K562 (cell line): ENCODE results near the gene RNF175. TPM values are rescaled to one million over a fixed set of nuclear protein-coding genes. Genes with fewer than 3 reads are reported as not detected.
A peak's percentile ranks its signal among the peaks of the same experiment; 100 is the strongest.

ENCODE experiments used
- CEBPG ChIP-seq, 3 experiments: fragments of 200-800 bp in 1 of 3; sonication (Bioruptor generic) in 1 of 3; sonication (generic) in 1 of 3; formaldehyde crosslinking in 1 of 3; IDR thresholded peaks in 2 of 3; conservative IDR thresholded peaks in 1 of 3; 2 replicates each; pipeline versions ENCODE4 v1.6.1 to v1.8.0; 2016 to 2022; ENCODE audit warnings: missing compliant biosample characterization in 2 of 3, missing genetic modification characterization in 2 of 3, mild to moderate bottlenecking in 1 of 3, missing genetic modification reagents in 1 of 3
- CREB1 ChIP-seq, 2 experiments: sonication (generic) in 1 of 2; formaldehyde crosslinking in 1 of 2; IDR thresholded peaks; 2 replicates each; pipeline versions ENCODE4 v1.6.1 to v1.8.0; 2012 to 2022; ENCODE audit warnings: inconsistent platforms in 1 of 2, mild to moderate bottlenecking in 1 of 2, missing genetic modification reagents in 1 of 2, moderate library complexity in 1 of 2
- CREB5 ChIP-seq: fragments of 250-450 bp; sonication (Bioruptor Pico); IDR thresholded peaks from 2 replicates; pipeline ENCODE4 v1.5.0; 2020; ENCODE audit warnings: mild to moderate bottlenecking
- IFI16 ChIP-seq: fragments of 250-450 bp; sonication (Bioruptor Pico); IDR thresholded peaks from 2 replicates; pipeline ENCODE4 v2.1.2; 2022; ENCODE audit warnings: mild to moderate bottlenecking, inconsistent platforms
- KDM4B ChIP-seq, 2 experiments: fragments of 450-650 bp in 1 of 2; sonication (generic) in 1 of 2; IDR thresholded peaks; 2 replicates each; pipeline ENCODE4 v1.6.1; 2016 to 2017; ENCODE audit warnings: borderline replicate concordance in 2 of 2, antibody characterized with exemption in 1 of 2, low read depth in 1 of 2, mild to moderate bottlenecking in 1 of 2
- LEF1 ChIP-seq: fragments of 450-650 bp; IDR thresholded peaks from 2 replicates; pipeline ENCODE4 v1.6.1; 2016; ENCODE audit warnings: mild to moderate bottlenecking
- MYBL2 ChIP-seq, 2 experiments: fragments of 450-650 bp in 1 of 2; sonication (generic) in 1 of 2; formaldehyde crosslinking in 1 of 2; IDR thresholded peaks; 2 replicates each; pipeline versions ENCODE4 v1.6.1 to v1.8.1; 2017 to 2022; ENCODE audit warnings: borderline replicate concordance in 1 of 2, inconsistent platforms in 1 of 2, low read depth in 1 of 2, mild to moderate bottlenecking in 1 of 2, missing genetic modification reagents in 1 of 2, moderate library complexity in 1 of 2
- NR2C1 ChIP-seq, 2 experiments: fragments of 450-650 bp; IDR thresholded peaks; 2 replicates each; pipeline ENCODE4 v1.6.1; 2017; ENCODE audit warnings: mild to moderate bottlenecking in 2 of 2, antibody characterized with exemption in 1 of 2, inconsistent platforms in 1 of 2, missing compliant biosample characterization in 1 of 2, missing genetic modification characterization in 1 of 2
- RBM39 ChIP-seq: fragments of 200-400 bp; formaldehyde crosslinking; optimal IDR thresholded peaks from 2 replicates; pipeline ENCODE3; 2018; ENCODE audit warnings: low read depth, low read length
- SRF ChIP-seq, 2 experiments: fragments of 250-450, 450-650 bp in 1 of 2; sonication (Bioruptor Pico) in 1 of 2; sonication (generic) in 1 of 2; formaldehyde crosslinking; IDR thresholded peaks; 2 replicates each; pipeline versions ENCODE4 v1.5.0 to v1.5.1; 2020 to 2022; ENCODE audit warnings: mild to moderate bottlenecking in 1 of 2, missing genetic modification reagents in 1 of 2
- ZC3H4 ChIP-seq: sonication (generic); formaldehyde crosslinking; IDR thresholded peaks from 2 replicates; pipeline ENCODE4 v1.9.0; 2021; ENCODE audit warnings: missing genetic modification reagents, borderline replicate concordance
- ZNF143 ChIP-seq: sonication (generic); formaldehyde crosslinking; IDR thresholded peaks from 2 replicates; pipeline ENCODE4 v1.9.0; 2022; ENCODE audit warnings: mild to moderate bottlenecking, missing genetic modification reagents
- ZNF239 ChIP-seq: fragments of 250-450 bp; sonication (Bioruptor Pico); IDR thresholded peaks from 2 replicates; pipeline ENCODE4 v1.4.0; 2020; ENCODE audit warnings: mild to moderate bottlenecking
- ZNF518B ChIP-seq: fragments of 250-450 bp; sonication (Bioruptor Pico); IDR thresholded peaks from 2 replicates; pipeline ENCODE4 v1.5.0; 2021; ENCODE audit warnings: mild to moderate bottlenecking, moderate library complexity
- ZNF57 ChIP-seq: fragments of 450-650 bp; formaldehyde crosslinking; IDR thresholded peaks from 2 replicates; pipeline ENCODE4 v1.4.0; 2020; ENCODE audit warnings: mild to moderate bottlenecking, moderate library complexity
- polyA plus RNA-seq, 8 experiments: library from polyadenylated mRNA; depleted of rRNA in 4 of 8; stranded (reverse) in 5 of 8; unstranded in 3 of 8; fragments of >200 nt; fragmentation: Nextera tagmentation in 2 of 8; fragmentation: Illumina TruSeq in 1 of 8; extraction: Ambion mirVana in 2 of 8; extraction: Trizol in 1 of 8; gene quantifications; 2 replicates each; pipeline versions ENCODE4 v1.2.1 to v1.2.3, GENCODE V29; 2011 to 2014; ENCODE audit warnings: inconsistent platforms in 1 of 8, missing spikeins in 1 of 8
- total RNA-seq, 7 experiments: library from RNA; depleted of rRNA in 6 of 7; stranded (reverse); fragments of >200 nt in 6 of 7; fragmentation: Illumina TruSeq in 2 of 7; extraction: Trizol in 2 of 7; gene quantifications; 2 replicates each; pipeline versions ENCODE4 v1.2.1 to v1.2.3, GENCODE V29; 2011 to 2021; ENCODE audit warnings: low replicate concordance in 1 of 7
- TF ChIP-seq, protein P1 (sequence below): fragments of 450-650 bp; formaldehyde crosslinking; IDR thresholded peaks from 2 replicates; pipeline ENCODE4 v1.4.0; 2020; ENCODE audit warnings: mild to moderate bottlenecking, mixed read lengths
- TF ChIP-seq, protein P2 (sequence below): fragments of 250-450 bp; sonication (Bioruptor Pico); IDR thresholded peaks from 2 replicates; pipeline ENCODE4 v1.8.0; 2021; ENCODE audit warnings: mild to moderate bottlenecking, moderate library complexity
- TF ChIP-seq, protein P3 (sequence below): fragments of 250-450 bp; sonication (Bioruptor Pico); IDR thresholded peaks from 2 replicates; pipeline ENCODE4 v1.8.0; 2021; ENCODE audit warnings: moderate library complexity, mild to moderate bottlenecking, inconsistent platforms

The RNF175 gene
- total and polyA plus RNA-seq, 9 of the 15 experiments (the other 6 are each of a cell fraction or from before 2014, with no cell fraction given): not detected

GRCh38 chr4:153773236-153773690 is 13.4 kb upstream of the RNF175 start (continued):
- TF ChIP-seq NR2C1 (IDR thresholded peaks at IDR 0.05): 0 out of 2 replicates have a peak, but pooled peaks have one; percentile 4
- TF ChIP-seq NR2C1 (tag; IDR thresholded peaks at IDR 0.05): no peak
- TF ChIP-seq, protein P1, sequence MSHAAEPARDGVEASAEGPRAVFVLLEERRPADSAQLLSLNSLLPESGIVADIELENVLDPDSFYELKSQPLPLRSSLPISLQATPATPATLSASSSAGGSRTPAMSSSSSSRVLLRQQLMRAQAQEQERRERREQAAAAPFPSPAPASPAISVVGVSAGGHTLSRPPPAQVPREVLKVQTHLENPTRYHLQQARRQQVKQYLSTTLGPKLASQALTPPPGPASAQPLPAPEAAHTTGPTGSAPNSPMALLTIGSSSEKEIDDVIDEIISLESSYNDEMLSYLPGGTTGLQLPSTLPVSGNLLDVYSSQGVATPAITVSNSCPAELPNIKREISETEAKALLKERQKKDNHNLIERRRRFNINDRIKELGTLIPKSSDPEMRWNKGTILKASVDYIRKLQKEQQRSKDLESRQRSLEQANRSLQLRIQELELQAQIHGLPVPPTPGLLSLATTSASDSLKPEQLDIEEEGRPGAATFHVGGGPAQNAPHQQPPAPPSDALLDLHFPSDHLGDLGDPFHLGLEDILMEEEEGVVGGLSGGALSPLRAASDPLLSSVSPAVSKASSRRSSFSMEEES: no peak
- TF ChIP-seq LEF1: peak; percentile 85
- TF ChIP-seq ZNF239 (CRISPR knock-in tag): no peak
- TF ChIP-seq RBM39: no peak
- TF ChIP-seq, protein P2, sequence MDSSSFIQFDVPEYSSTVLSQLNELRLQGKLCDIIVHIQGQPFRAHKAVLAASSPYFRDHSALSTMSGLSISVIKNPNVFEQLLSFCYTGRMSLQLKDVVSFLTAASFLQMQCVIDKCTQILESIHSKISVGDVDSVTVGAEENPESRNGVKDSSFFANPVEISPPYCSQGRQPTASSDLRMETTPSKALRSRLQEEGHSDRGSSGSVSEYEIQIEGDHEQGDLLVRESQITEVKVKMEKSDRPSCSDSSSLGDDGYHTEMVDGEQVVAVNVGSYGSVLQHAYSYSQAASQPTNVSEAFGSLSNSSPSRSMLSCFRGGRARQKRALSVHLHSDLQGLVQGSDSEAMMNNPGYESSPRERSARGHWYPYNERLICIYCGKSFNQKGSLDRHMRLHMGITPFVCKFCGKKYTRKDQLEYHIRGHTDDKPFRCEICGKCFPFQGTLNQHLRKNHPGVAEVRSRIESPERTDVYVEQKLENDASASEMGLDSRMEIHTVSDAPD (CRISPR knock-in tag): no peak
- peak; percentile 46; the same call in 1 of the 2 replicates for TF ChIP-seq CREB1 (IDR thresholded peaks at IDR 0.05)
- TF ChIP-seq CREB1 (CRISPR knock-in tag; IDR thresholded peaks at IDR 0.05): no peak
- no peak for TF ChIP-seq ZNF57 (CRISPR knock-in tag)
- no peak for TF ChIP-seq CREB5 (CRISPR knock-in tag)
- TF ChIP-seq ZC3H4 (CRISPR knock-in tag): no peak
- no peak for TF ChIP-seq IFI16
- TF ChIP-seq MYBL2 (IDR thresholded peaks at IDR 0.05; ENCODE audit: low read depth): no peak
- no peak for TF ChIP-seq MYBL2 (CRISPR knock-in tag; IDR thresholded peaks at IDR 0.05; ENCODE audit: borderline replicate concordance)
- TF ChIP-seq CEBPG (CRISPR knock-in tag; IDR thresholded peaks at IDR 0.05): no peak
- peak in 1 of 2 experiments; percentile 34; a peak in 1 of 4 replicates for TF ChIP-seq CEBPG (tag; conservative IDR thresholded peaks at IDR 0.05 in 1 of 2, IDR thresholded peaks at IDR 0.05 in 1 of 2)
- no peak for TF ChIP-seq ZNF518B (CRISPR knock-in tag)
- TF ChIP-seq ZNF143: no peak
- TF ChIP-seq KDM4B (IDR thresholded peaks at IDR 0.05; ENCODE audit: borderline replicate concordance in 2 of 2, low read depth in 1 of 2): no peak
- TF ChIP-seq SRF (CRISPR knock-in tag; IDR thresholded peaks at IDR 0.05): peak in 1 of 2 experiments; percentile 55; a peak in 1 of 4 replicates
- TF ChIP-seq, protein P3, sequence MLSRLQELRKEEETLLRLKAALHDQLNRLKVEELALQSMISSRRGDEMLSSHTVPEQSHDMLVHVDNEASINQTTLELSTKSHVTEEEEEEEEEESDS (CRISPR knock-in tag): no peak
